IPS DF 4.7 (cell line): ENCODE measurements around the gene PRDM11.
"Not testable (repeated sequence)": the region's sequence is repeated elsewhere in the genome, so short reads cannot be mapped to it uniquely, and the experiment has no call there.

Experiments used
- DNase-seq: peaks from one replicate; pipeline ENCODE4 v3.0.0-alpha.2; 2013; ENCODE audit warnings: low spot score; ENCODE audit errors: extremely low read depth

Gene PRDM11

GRCh38 chr11:45146072-45147016 lies at the start of gene PRDM11:
Gene PRDM11, plus strand, starts transcription at chr11:45146639. Its CDS starts 35,128 bp downstream, at chr11:45181767.
- no peak for DNase-seq

DNA sequence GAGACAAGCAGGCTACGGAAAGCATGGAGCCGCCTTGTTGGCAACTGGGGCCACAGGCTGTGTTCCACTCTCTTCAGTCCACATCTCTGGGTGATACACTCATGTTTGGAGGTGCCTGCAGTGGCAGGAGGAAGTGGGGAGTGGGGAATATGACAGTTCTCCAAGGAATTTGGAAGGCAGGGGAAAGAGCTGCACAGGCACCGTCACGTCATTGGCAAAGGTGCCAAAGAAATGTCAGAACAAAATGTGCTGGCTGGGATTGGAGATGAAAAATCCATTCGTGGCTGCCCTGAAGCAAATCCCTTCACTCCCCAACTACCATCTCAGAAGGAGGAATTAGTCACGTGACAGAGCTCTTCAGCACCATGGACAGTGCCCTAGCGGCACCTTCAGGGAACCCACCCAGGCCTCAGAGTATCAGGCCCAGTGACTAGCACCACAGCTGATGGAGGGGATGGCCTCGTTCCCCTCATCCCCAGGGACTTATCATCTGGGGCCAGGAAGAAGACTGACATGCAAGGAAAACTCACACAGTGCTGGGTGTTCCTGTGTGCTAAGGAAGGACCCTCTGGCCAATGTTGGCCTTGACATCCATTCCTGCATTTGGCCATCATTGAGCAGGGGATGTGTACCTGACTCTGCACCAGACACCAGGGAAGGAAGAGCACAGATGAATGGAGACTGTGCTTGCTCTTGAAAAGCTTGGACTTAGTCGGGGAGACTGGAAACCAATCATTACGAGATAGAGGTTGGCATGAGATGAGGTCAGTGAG lies 48.5 kb upstream of the PRDM11 start:
- no peak for DNase-seq

- DNase-seq = no peak
These were observed 47.5 kb upstream of the PRDM11 start for GRCh38 chr11:45098929-45099328.

- DNase-seq = no peak
These were observed 46.1 kb upstream of the PRDM11 start for GRCh38 chr11:45100339-45100738.

- DNase-seq = no peak
These were observed 44.1 kb upstream of the PRDM11 start for GRCh38 chr11:45102361-45102809.

- no peak for DNase-seq
These were observed 43.4 kb upstream of the PRDM11 start for GRCh38 chr11:45102810-45103621.

GRCh38 chr11:45104006-45104789 lies 42.2 kb upstream of the PRDM11 start:
- DNase-seq = no peak

DNA sequence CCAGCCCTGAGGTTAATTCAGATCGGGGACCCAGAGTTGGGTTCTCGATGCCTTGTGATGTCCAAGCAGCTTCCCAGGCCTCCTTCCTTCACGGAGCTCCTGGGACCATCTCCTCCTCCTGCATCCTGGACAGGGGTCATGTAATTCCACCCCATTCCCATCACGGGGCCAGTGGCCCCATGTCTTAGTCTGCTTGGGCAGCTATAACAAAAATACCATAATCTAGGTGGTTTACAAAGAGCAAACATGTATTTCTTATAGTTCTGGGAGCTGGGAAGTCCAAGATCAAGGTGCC lies 41.7 kb upstream of the PRDM11 start:
- DNase-seq = no peak

DNA sequence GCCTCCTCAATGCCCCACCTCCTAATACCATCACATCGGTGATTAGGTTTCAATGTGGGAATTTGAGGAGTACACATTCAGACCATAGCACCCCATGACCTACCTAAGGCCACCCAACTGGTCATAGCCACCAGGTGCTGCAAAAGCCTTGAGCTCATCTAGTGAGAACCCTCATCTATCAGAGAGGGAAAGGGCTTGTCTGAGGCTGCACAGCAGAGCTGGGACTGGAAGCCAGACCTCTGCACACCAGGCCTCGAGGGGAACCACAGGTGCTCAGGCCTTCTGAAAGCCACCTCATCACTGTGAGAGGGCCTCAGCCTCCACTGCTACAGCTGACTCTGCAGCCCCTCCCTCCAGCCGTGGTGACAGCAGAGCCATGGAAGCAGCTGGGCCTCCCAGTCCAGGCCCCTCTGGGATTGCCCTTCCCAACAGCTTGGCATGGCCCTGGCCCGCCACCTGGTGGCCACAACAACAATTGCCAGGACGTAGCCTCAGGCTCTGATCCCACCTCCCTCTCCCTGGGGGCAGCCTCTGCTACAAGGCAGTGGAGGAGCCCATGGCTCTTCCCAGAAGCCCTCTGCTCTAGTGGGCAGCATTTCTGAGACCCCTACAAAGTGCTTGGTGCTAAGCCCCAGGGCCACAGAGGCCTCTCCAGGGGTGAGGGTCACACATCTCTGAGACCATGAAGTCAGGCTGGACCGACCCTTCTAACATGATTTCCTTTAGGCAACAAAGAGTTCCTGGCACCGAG lies 41.0 kb upstream of the PRDM11 start:
- DNase-seq = no peak

DNA sequence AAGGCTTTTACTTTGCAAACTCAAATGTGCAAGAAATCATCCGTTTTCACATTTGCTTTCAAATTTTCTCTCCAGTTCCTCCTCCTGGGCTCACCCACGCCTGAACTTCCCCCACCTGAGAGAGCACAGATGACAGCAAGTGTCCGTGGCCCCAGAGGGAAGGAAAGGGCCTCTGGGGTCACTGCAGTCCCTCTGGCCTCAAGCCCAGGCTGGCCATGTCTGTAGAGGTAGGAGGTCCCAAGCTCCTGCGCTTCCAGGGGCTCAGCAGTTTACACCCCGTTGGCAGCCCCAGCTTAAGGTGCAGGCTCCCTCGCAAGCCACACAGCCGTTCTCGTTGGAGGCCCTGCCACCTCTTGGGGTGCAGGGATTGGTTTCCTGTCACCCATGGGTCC lies 40.5 kb upstream of the PRDM11 start:
- DNase-seq = no peak

DNA sequence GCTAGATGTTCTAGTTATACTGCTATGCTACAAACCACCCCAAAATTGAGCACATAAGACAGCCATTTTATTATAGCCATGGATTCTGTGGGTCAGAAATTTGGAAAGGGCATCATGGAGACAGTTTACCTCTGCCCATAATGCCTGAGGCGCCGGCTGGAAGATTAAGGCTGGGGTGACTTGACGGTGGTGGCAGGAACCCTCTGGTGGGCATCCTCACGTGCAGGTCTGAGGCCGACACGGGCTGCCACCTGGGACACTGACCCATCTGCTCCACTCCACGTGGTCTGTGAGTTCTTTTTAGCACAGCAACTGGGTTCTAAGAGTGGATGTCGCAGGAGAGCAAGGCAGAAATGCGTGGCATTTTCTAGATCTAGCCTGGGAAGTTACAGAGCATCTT lies 40.0 kb upstream of the PRDM11 start:
- DNase-seq = no peak

DNA sequence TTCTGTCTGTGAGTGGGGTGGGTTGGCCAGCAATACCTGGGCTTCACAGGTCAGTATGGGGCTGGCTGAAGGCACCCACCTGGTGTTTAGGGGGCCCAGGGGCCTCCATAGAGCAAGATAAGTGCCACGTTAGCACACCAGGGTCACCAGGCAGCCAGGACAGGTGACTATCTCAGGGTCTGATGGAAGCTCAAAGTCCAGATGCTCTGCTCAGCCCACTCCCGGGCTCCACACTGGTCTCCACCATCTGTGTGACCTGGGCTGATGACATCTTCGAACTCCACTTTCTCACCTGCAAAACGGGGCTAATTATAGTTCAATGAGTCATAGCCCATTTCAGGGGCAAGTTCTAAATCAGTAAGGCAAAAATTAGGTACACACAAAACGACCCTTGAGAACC lies 39.4 kb upstream of the PRDM11 start:
- no peak for DNase-seq

GRCh38 chr11:45108070-45109064 lies 38.1 kb upstream of the PRDM11 start:
- DNase-seq = no peak

DNA sequence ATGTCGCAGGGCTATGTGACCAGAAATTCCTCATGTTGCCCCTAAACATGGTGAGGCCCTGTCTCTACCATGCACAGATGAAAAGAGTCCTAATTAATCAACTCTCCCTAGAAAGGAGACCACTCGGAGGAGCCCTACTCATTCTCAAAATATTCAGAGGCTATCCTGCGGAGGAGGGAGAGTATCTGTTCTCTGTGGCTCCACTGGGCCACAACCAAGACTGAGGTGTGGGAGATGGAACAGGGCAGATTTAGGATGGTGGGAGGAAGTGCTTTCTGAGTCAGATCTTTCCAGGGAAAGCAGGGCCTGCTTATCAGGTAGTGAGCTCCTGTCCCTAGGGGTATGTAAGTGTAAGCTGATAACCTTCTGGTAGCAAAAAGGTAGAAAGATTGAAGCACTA lies 37.0 kb upstream of the PRDM11 start:
- no peak for DNase-seq

- no peak for DNase-seq
These were observed 35.9 kb upstream of the PRDM11 start for GRCh38 chr11:45110562-45110961.

DNA sequence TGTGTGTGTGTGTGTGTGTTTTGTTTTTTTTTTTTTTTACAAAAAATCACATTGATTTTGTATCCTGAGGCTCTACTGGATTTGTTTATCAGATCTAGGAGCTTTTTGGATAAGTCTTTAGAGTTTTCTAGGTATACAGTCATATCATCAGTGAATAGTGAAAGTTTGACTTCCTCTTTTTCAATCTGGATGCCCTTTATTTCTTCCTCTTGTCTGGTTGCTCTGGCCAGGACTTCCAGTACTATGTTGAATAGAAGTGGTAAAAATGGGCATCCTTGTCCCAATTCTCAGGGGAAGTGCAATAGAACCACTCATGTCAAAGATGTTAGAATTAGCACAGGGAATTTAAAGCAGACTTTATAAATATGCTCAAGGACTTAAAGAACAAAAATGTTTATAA lies 32.6 kb upstream of the PRDM11 start:
- DNase-seq = no peak

GRCh38 chr11:45127836-45128235 lies 18.6 kb upstream of the PRDM11 start:
- DNase-seq = not testable (repeated sequence)

- DNase-seq = no peak
These were observed 12.6 kb upstream of the PRDM11 start for GRCh38 chr11:45133878-45134277.

DNA sequence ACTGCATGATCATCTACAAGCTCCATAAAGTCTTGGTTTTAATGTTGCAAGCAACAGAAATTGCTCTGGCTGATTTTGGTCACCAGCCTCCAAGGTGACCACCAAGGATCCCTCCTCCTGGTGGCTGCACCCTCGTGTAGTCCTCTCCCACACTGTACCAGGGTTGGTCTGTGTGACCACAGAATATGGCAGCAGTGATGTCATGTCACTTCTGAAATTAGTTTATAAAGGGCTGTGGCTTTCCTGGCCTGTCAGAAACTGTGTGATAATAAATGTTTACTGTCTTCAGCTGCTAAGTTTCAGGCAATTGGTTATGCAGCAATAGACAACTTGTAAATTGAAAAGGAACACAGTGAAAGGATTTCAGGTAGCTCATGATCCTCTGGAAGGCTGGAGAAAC lies 5.3 kb upstream of the PRDM11 start:
- no peak for DNase-seq
